Measurements from ENCODE around the gene CELF1.

GRCh38 chr11:47589584-47589976 is 36.6 kb upstream of the CELF1 start:
- no peak for TF ChIP-seq IRF2 (CRISPR knock-in tag; IDR thresholded peaks at IDR 0.05)
- TF ChIP-seq EP300 (IDR thresholded peaks at IDR 0.05; ENCODE audit: low read depth in 2 of 2, low read length in 2 of 2): no peak
- no peak for TF ChIP-seq EP300 (CRISPR knock-in tag; IDR thresholded peaks at IDR 0.05; ENCODE audit: borderline replicate concordance)
